NOMO-1 (cell line): ENCODE data around the gene RAB3D.
A peak's percentile ranks its signal among the peaks of the same experiment; 100 is the strongest.
"Not testable (repeated sequence)": the region's sequence is repeated elsewhere in the genome, so short reads cannot be mapped to it uniquely, and the experiment has no call there.

Experiments
- DNase-seq, 2 experiments: peaks; one replicate each; lab custom pipeline; 2025; ENCODE audit not compliant: unreplicated experiment in 2 of 2; lab: John Stamatoyannopoulos, UW

RAB3D gene

GRCh38 chr19:11339254-11340098 lies at the start of gene RAB3D:
Gene RAB3D (minus strand): TSS chr19:11339657. CDS start chr19:11337399, 2,258 bp downstream.
- peak; percentile 92 to 94 for DNase-seq

GRCh38 chr19:11387162-11388034 lies 47.9 kb upstream of the RAB3D start:
- peak; percentile 75 to 88 for DNase-seq

- DNase-seq, result no peak
These were observed 45.3 kb upstream of the RAB3D start for GRCh38 chr19:11384778-11385129.

- no peak for DNase-seq
These were observed 44.2 kb upstream of the RAB3D start for GRCh38 chr19:11383706-11384048.

GRCh38 chr19:11382898-11383705 lies 43.6 kb upstream of the RAB3D start:
- peak; percentile 63 to 80 for DNase-seq

- DNase-seq, result peak; percentile 97 to 100
These were observed 41.4 kb upstream of the RAB3D start for GRCh38 chr19:11380653-11381537.

- DNase-seq, result no peak
These were observed 40.4 kb upstream of the RAB3D start for GRCh38 chr19:11379857-11380350.

GRCh38 chr19:11379269-11379845 lies 39.9 kb upstream of the RAB3D start:
- not testable (repeated sequence) for DNase-seq

- DNase-seq, result no peak
These were observed 39.1 kb upstream of the RAB3D start for GRCh38 chr19:11378319-11379189.

- DNase-seq, result no peak
These were observed 38.3 kb upstream of the RAB3D start for GRCh38 chr19:11377756-11378155.

- peak in 1 of 2 experiments; percentile 19 for DNase-seq
These were observed 37.8 kb upstream of the RAB3D start for GRCh38 chr19:11377237-11377636.

- peak; percentile 53 to 56 for DNase-seq
These were observed 35.9 kb upstream of the RAB3D start for GRCh38 chr19:11375143-11375948.

GRCh38 chr19:11374433-11375142 lies 35.1 kb upstream of the RAB3D start, which contains the start of gene SWSAP1:
Gene SWSAP1 (plus strand): TSS chr19:11374666. CDS start chr19:11374681, 15 bp downstream.
- DNase-seq, result peak; percentile 99 to 100

- DNase-seq, result peak; percentile 38 to 54
These were observed 34.5 kb upstream of the RAB3D start for GRCh38 chr19:11373885-11374432.

- peak in 1 of 2 experiments; percentile 54 for DNase-seq
These were observed 33.9 kb upstream of the RAB3D start for GRCh38 chr19:11373166-11373884.

- no peak for DNase-seq
These were observed 31.3 kb upstream of the RAB3D start for GRCh38 chr19:11370744-11371143.
